ENCODE measurements around the gene C1orf115.

Gene C1orf115

GRCh38 chr1:220655961-220656740, 34.0 kb upstream of the C1orf115 start:
- H3K4ac ChIP-seq (ENCODE audit: low read depth in 1 of 2, low read length in 2 of 2), result no peak overlapping the region
- no peak overlapping the region for H3K4me3 ChIP-seq (ENCODE audit: insufficient read depth in 1 of 2, low read depth in 1 of 2, low read length in 2 of 2)
- H3K36me3 ChIP-seq (ENCODE audit: control insufficient read depth in 1 of 2, insufficient read depth in 2 of 2, low read depth in 1 of 2, low read length in 2 of 2), result peaks cover 0 to 15% of the 10 kb centered on the region in 2 experiments
- H2BK5ac ChIP-seq (ENCODE audit: low read depth, low read length, poor library complexity, severe bottlenecking), result no peak overlapping the region
- H2AFZ ChIP-seq (ENCODE audit: low read depth, low read length), result no peak overlapping the region
- H2BK15ac ChIP-seq (ENCODE audit: low read depth, poor library complexity, severe bottlenecking), result no peak overlapping the region
- H3K27ac ChIP-seq (ENCODE audit: low read length, poor library complexity, severe bottlenecking), result no peak overlapping the region
- no peak for DNase-seq
- no peaks in the 10 kb centered on the region for H3K79me1 ChIP-seq (replicated peaks; ENCODE audit: low read length, poor library complexity, severe bottlenecking)
- H3K27me3 ChIP-seq (ENCODE audit: control insufficient read depth in 1 of 2, insufficient read depth in 1 of 2, low read length in 2 of 2), result no peaks in the 10 kb centered on the region
- H3K18ac ChIP-seq (ENCODE audit: low read depth in 1 of 2, low read length in 2 of 2), result no peak overlapping the region
- no peak overlapping the region for H2BK120ac ChIP-seq (ENCODE audit: low read depth, low read length)
- H3K4me1 ChIP-seq (ENCODE audit: control insufficient read depth, insufficient read depth, low read depth, low read length), result no peaks in the 10 kb centered on the region
- H3K14ac ChIP-seq (ENCODE audit: low read length in 2 of 2), result no peak overlapping the region
- H2AK5ac ChIP-seq (ENCODE audit: low read length, severe bottlenecking), result no peak overlapping the region
- H4K8ac ChIP-seq (ENCODE audit: low read length), result no peak overlapping the region
- H3K4me2 ChIP-seq (ENCODE audit: low read length, poor library complexity, severe bottlenecking), result no peak overlapping the region
- H3K9me3 ChIP-seq (ENCODE audit: control insufficient read depth, low read length), result no peaks in the 10 kb centered on the region
- H3K9ac ChIP-seq (ENCODE audit: low read length), result no peak overlapping the region
- H2BK12ac ChIP-seq (ENCODE audit: low read length in 2 of 2), result no peak overlapping the region
- H4K91ac ChIP-seq (ENCODE audit: low read length), result no peak overlapping the region
- no peak overlapping the region for H3K23ac ChIP-seq (ENCODE audit: low read length in 2 of 2)

DNA sequence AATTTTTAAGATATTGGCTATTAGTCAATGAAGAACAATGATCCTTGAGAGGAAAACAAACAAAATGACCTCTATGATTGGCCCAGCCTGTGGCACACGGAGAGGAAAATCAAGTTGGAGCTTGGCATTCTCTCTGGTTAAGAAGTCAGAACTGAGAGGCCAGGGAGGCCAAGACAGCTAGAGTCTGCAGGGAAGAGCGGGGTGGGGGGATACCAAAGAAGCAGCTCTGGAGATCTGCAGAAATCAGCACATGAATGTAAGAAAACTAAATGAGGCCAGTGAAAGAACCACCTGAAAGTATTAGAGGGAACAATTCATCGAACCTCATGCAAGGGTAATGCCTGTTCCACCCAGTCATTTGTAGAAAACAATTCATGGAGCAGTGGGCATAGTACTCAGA, 23.8 kb upstream of the C1orf115 start:
- no peak overlapping the region for H2AK5ac ChIP-seq (ENCODE audit: low read length, severe bottlenecking)
- H3K18ac ChIP-seq (ENCODE audit: low read depth in 1 of 2, low read length in 2 of 2), result no peak overlapping the region
- no peak overlapping the region for H4K8ac ChIP-seq (ENCODE audit: low read length)
- no peak overlapping the region for H2BK5ac ChIP-seq (ENCODE audit: low read depth, low read length, poor library complexity, severe bottlenecking)
- H3K9me3 ChIP-seq (ENCODE audit: control insufficient read depth, low read length), result peaks cover 14% of the 10 kb centered on the region
- no peak overlapping the region for H3K14ac ChIP-seq (ENCODE audit: low read length in 2 of 2)
- no peak overlapping the region for H3K4ac ChIP-seq (ENCODE audit: low read depth in 1 of 2, low read length in 2 of 2)
- no peaks in the 10 kb centered on the region for H3K4me1 ChIP-seq (ENCODE audit: control insufficient read depth, insufficient read depth, low read depth, low read length)
- no peak overlapping the region for H2BK120ac ChIP-seq (ENCODE audit: low read depth, low read length)
- H4K91ac ChIP-seq (ENCODE audit: low read length), result no peak overlapping the region
- H3K9ac ChIP-seq (ENCODE audit: low read length), result no peak overlapping the region
- no peak overlapping the region for H2BK15ac ChIP-seq (ENCODE audit: low read depth, poor library complexity, severe bottlenecking)
- H3K4me2 ChIP-seq (ENCODE audit: low read length, poor library complexity, severe bottlenecking), result no peak overlapping the region
- no peaks in the 10 kb centered on the region for H3K79me1 ChIP-seq (replicated peaks; ENCODE audit: low read length, poor library complexity, severe bottlenecking)
- H3K36me3 ChIP-seq (ENCODE audit: control insufficient read depth in 1 of 2, insufficient read depth in 2 of 2, low read depth in 1 of 2, low read length in 2 of 2), result peaks cover 0 to 2% of the 10 kb centered on the region in 2 experiments
- H3K23ac ChIP-seq (ENCODE audit: low read length in 2 of 2), result no peak overlapping the region
- 91% methylated on average over 3 of the region's 3 CpGs for WGBS
- no peak overlapping the region for H2AFZ ChIP-seq (ENCODE audit: low read depth, low read length)
- H3K27me3 ChIP-seq (ENCODE audit: control insufficient read depth in 1 of 2, insufficient read depth in 1 of 2, low read length in 2 of 2), result no peaks in the 10 kb centered on the region
- no peak overlapping the region for H2BK12ac ChIP-seq (ENCODE audit: low read length in 2 of 2)
- no peak overlapping the region for H3K27ac ChIP-seq (ENCODE audit: low read length, poor library complexity, severe bottlenecking)
- no peak for DNase-seq
- H3K4me3 ChIP-seq (ENCODE audit: insufficient read depth in 1 of 2, low read depth in 1 of 2, low read length in 2 of 2), result no peak overlapping the region

- Histone ChIP-seq H4K8ac (ENCODE audit: low read length) (no peak overlapping the region), H2AFZ (ENCODE audit: low read depth, low read length) (no peak overlapping the region), H3K18ac (ENCODE audit: low read depth in 1 of 2, low read length in 2 of 2) (no peak overlapping the region), H3K9me3 (ENCODE audit: control insufficient read depth, low read length) (peaks cover 14% of the 10 kb centered on the region), H3K14ac (ENCODE audit: low read length in 2 of 2) (no peak overlapping the region), H2AK5ac (ENCODE audit: low read length, severe bottlenecking) (no peak overlapping the region), H2BK12ac (ENCODE audit: low read length in 2 of 2) (no peak overlapping the region), H2BK5ac (ENCODE audit: low read depth, low read length, poor library complexity, severe bottlenecking) (no peak overlapping the region), H2BK120ac (ENCODE audit: low read depth, low read length) (no peak overlapping the region), H4K91ac (ENCODE audit: low read length) (no peak overlapping the region), H2BK15ac (ENCODE audit: low read depth, poor library complexity, severe bottlenecking) (no peak overlapping the region), H3K9ac (ENCODE audit: low read length) (no peak overlapping the region), H3K4me1 (ENCODE audit: control insufficient read depth, insufficient read depth, low read depth, low read length) (no peaks in the 10 kb centered on the region), H3K79me1 (replicated peaks; ENCODE audit: low read length, poor library complexity, severe bottlenecking) (no peaks in the 10 kb centered on the region), H3K27me3 (ENCODE audit: control insufficient read depth in 1 of 2, insufficient read depth in 1 of 2, low read length in 2 of 2) (peaks cover under 1 to 1% of the 10 kb centered on the region in 2 experiments), H3K27ac (ENCODE audit: low read length, poor library complexity, severe bottlenecking) (no peak overlapping the region), H3K4ac (ENCODE audit: low read depth in 1 of 2, low read length in 2 of 2) (no peak overlapping the region), H3K36me3 (ENCODE audit: control insufficient read depth in 1 of 2, insufficient read depth in 2 of 2, low read depth in 1 of 2, low read length in 2 of 2) (no peaks in the 10 kb centered on the region), H3K4me3 (ENCODE audit: insufficient read depth in 1 of 2, low read depth in 1 of 2, low read length in 2 of 2) (no peak overlapping the region), H3K4me2 (ENCODE audit: low read length, poor library complexity, severe bottlenecking) (no peak overlapping the region), H3K23ac (ENCODE audit: low read length in 2 of 2) (no peak overlapping the region)
- DNase-seq, result no peak
- no CpG with 5 or more reads among the region's 1 CpG for WGBS
Measured at GRCh38 chr1:220669005-220669404, 21.2 kb upstream of the C1orf115 start.

DNA sequence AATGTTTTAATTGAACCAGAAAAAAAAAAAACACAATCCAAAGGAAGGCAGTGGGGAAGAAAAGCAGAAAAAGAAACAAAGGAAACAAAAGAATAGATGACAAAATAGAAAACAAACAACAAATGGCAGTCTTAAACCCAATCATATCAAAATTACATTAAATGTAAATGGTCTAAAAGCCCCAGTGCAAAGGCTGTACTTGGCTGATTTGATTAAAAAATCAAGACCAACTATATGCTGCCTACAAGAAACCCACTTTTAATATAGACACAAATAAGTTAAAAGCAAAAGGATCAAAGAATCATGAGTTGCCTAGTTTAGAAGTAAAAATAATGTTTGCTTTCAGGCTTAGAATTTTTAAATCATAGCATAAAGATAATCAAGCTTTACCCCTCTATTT, 19.8 kb upstream of the C1orf115 start:
- Histone ChIP-seq H2BK120ac (ENCODE audit: low read depth, low read length) (no peak overlapping the region), H3K9me3 (ENCODE audit: control insufficient read depth, low read length) (peaks cover 14% of the 10 kb centered on the region), H3K23ac (ENCODE audit: low read length in 2 of 2) (no peak overlapping the region), H3K4me1 (ENCODE audit: control insufficient read depth, insufficient read depth, low read depth, low read length) (no peaks in the 10 kb centered on the region), H2BK15ac (ENCODE audit: low read depth, poor library complexity, severe bottlenecking) (no peak overlapping the region), H2AFZ (ENCODE audit: low read depth, low read length) (no peak overlapping the region), H3K4me2 (ENCODE audit: low read length, poor library complexity, severe bottlenecking) (no peak overlapping the region), H4K91ac (ENCODE audit: low read length) (no peak overlapping the region), H2BK12ac (ENCODE audit: low read length in 2 of 2) (no peak overlapping the region), H3K27ac (ENCODE audit: low read length, poor library complexity, severe bottlenecking) (no peak overlapping the region), H2AK5ac (ENCODE audit: low read length, severe bottlenecking) (no peak overlapping the region), H3K9ac (ENCODE audit: low read length) (no peak overlapping the region), H3K18ac (ENCODE audit: low read depth in 1 of 2, low read length in 2 of 2) (no peak overlapping the region), H3K79me1 (replicated peaks; ENCODE audit: low read length, poor library complexity, severe bottlenecking) (no peaks in the 10 kb centered on the region), H3K14ac (ENCODE audit: low read length in 2 of 2) (no peak overlapping the region), H2BK5ac (ENCODE audit: low read depth, low read length, poor library complexity, severe bottlenecking) (no peak overlapping the region), H4K8ac (ENCODE audit: low read length) (no peak overlapping the region), H3K36me3 (ENCODE audit: control insufficient read depth in 1 of 2, insufficient read depth in 2 of 2, low read depth in 1 of 2, low read length in 2 of 2) (no peaks in the 10 kb centered on the region), H3K27me3 (ENCODE audit: control insufficient read depth in 1 of 2, insufficient read depth in 1 of 2, low read length in 2 of 2) (peaks cover 3% of the 10 kb centered on the region in 2 experiments), H3K4ac (ENCODE audit: low read depth in 1 of 2, low read length in 2 of 2) (no peak overlapping the region), H3K4me3 (ENCODE audit: insufficient read depth in 1 of 2, low read depth in 1 of 2, low read length in 2 of 2) (no peak overlapping the region)
- no peak for DNase-seq
